Activated naive CD4-positive, alpha-beta T cell treated with anti-CD3 and anti-CD28 coated beads, Interleukin-2, amount 10 ng/mL, durations not matched to agents 7 days and 5 days (primary cell): ENCODE measurements around the gene OR6F1.
"Not testable (repeated sequence)": the region's sequence is repeated elsewhere in the genome, so short reads cannot be mapped to it uniquely, and the experiment has no call there.

Experiments
- CTCF ChIA-PET: fragments of 350-600 bp; sonication (Branson Sonifier 250); formaldehyde crosslinking; loops from one replicate; lab custom pipeline; 2021; ENCODE audit warnings: antibody characterized with exemption; lab: Charles Lee
- DNase-seq: peaks from one replicate; pipeline ENCODE4 v3.0.0-alpha.2; 2020
- H3K27ac Mint-ChIP-seq: one replicate; pipeline ENCODE4 v1.8.0; 2021; ENCODE audit warnings: mild to moderate bottlenecking, moderate library complexity, mixed read lengths
- H3K27me3 Mint-ChIP-seq: one replicate; pipeline ENCODE4 v1.8.0; 2021; ENCODE audit warnings: mild to moderate bottlenecking, mixed read lengths
- H3K36me3 Mint-ChIP-seq: one replicate; pipeline ENCODE4 v1.8.0; 2021; ENCODE audit warnings: mixed read lengths
- H3K4me1 Mint-ChIP-seq: one replicate; pipeline ENCODE4 v1.8.0; 2021; ENCODE audit warnings: mixed read lengths
- H3K4me3 Mint-ChIP-seq: one replicate; pipeline ENCODE4 v1.8.0; 2021; ENCODE audit warnings: mild to moderate bottlenecking, moderate library complexity, mixed read lengths
- H3K9me3 Mint-ChIP-seq: one replicate; pipeline ENCODE4 v1.8.0; 2021; ENCODE audit warnings: mixed read lengths

OR6F1 gene

DNA sequence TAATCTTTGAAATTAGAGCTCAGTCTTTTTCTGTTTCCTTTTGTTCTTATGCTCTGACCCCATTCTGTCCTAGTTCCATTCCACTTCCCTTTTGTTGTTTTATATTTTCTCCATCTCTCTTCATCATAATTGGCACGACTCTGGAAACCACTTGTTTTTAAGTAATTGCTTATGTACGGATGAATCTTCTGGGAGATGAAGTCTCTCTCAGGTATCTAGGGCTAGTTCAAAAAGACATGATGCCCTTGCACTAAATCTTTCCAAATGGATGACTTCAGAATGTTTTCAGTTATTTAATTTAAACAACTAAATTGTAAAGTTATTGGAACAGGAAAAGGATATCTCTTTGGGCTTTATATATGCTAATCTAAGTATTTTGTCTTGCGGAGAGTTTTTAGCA lies at the start of gene OR6F1:
OR6F1 (minus strand) TSS at position 101 of the 400 bp plus-strand sequence. CDS start 3,891 bp downstream, outside the sequence.
- Mint-ChIP-seq H3K4me3 (no peak within 1 kb of the TSS), H3K36me3 (no peaks in the 10 kb centered on the region), H3K4me1 (no peaks in the 10 kb centered on the region), H3K27me3 (no peaks in the 10 kb centered on the region), H3K27ac (no peak within 1 kb of the TSS), H3K9me3 (peaks cover 4% of the 10 kb centered on the region)
- DNase-seq, result no peak
- CTCF ChIA-PET, result no interaction called here

DNA sequence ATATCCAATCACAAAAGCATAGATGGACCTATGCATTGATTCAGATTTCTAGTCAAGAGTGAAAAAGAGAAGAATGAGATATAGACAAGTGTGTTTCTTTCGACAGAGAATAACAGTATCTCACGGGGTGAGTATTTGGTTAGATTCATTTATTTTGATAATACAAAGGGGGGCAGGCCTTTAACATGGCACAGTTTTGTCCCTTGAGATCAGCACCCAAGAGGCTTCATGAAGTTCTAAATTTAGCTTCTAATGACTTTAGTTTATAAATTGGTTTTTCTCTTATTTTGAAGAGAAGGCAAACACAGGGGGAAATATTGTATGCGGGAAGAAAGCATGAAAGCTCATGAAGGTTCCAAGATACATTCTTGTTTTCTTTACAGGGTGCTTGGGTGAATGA lies 44.0 kb upstream of the OR6F1 start, which contains the start of gene OR1C1:
OR1C1 (minus strand) TSS at position 101 of the 400 bp plus-strand sequence. CDS start 2,150 bp downstream, outside the sequence.
- H3K4me1 Mint-ChIP-seq, result no peaks in the 10 kb centered on the region
- H3K27ac Mint-ChIP-seq, result no peak within 1 kb of the TSS
- H3K27me3 Mint-ChIP-seq, result no peaks in the 10 kb centered on the region
- CTCF ChIA-PET, result no interaction called here
- peaks cover 2% of the 10 kb centered on the region for H3K9me3 Mint-ChIP-seq
- H3K4me3 Mint-ChIP-seq, result no peak within 1 kb of the TSS
- no peaks in the 10 kb centered on the region for H3K36me3 Mint-ChIP-seq
- DNase-seq, result no peak

- CTCF ChIA-PET, H3K27me3 Mint-ChIP-seq, H3K36me3 Mint-ChIP-seq, H3K4me1 Mint-ChIP-seq, H3K27ac Mint-ChIP-seq, H3K4me3 Mint-ChIP-seq, DNase-seq, H3K9me3 Mint-ChIP-seq: not testable (repeated sequence)
These were observed 37.9 kb upstream of the OR6F1 start for GRCh38 chr1:247754311-247754710.

- no peaks in the 10 kb centered on the region for H3K27me3 Mint-ChIP-seq
- no peaks in the 10 kb centered on the region for H3K4me1 Mint-ChIP-seq
- H3K36me3 Mint-ChIP-seq, result no peaks in the 10 kb centered on the region
- CTCF ChIA-PET, result no interaction called here
- peaks cover 2% of the 10 kb centered on the region for H3K9me3 Mint-ChIP-seq
- H3K27ac Mint-ChIP-seq, result no peak overlapping the region
- H3K4me3 Mint-ChIP-seq, result no peak overlapping the region
- DNase-seq, result no peak
These were observed 33.4 kb upstream of the OR6F1 start for GRCh38 chr1:247749870-247750269.

GRCh38 chr1:247748041-247748440 lies 31.6 kb upstream of the OR6F1 start, which contains the start of gene OR14A2:
OR14A2 (minus strand) TSS chr1:247748141.
- Mint-ChIP-seq H3K36me3 (no peaks in the 10 kb centered on the region), H3K9me3 (peaks cover 2% of the 10 kb centered on the region)

DNA sequence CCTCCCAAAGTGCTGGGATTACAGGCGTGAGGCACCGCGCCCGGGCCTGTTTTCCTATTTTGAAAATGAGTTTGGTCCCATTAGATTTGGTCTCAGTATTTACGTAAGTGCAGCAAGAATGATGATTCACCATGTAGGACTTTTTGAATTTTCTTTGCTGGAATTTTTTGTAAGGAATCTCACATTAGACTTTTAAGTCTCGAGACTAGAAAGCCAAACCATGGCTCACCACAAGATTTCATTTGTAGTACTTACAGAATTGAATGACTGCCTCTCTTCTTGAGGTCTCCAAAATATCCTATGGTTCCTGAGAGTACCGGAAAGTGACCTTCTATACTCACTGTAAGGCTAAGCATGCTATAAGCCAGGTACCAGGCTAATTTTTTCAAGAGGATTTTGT lies 31.2 kb upstream of the OR6F1 start:
- Mint-ChIP-seq H3K4me1 (no peaks in the 10 kb centered on the region), H3K27me3 (no peaks in the 10 kb centered on the region), H3K9me3 (peaks cover 2% of the 10 kb centered on the region), H3K4me3 (no peak overlapping the region), H3K36me3 (no peaks in the 10 kb centered on the region), H3K27ac (no peak overlapping the region)
- no peak for DNase-seq
- CTCF ChIA-PET, result no interaction called here

More at GRCh38 chr1:247748041-247748440, 31.6 kb upstream of the OR6F1 start, which contains the start of gene OR14A2:
- no peak for DNase-seq
- Mint-ChIP-seq H3K4me1 (no peaks in the 10 kb centered on the region), H3K27ac (no peak within 1 kb of the TSS), H3K27me3 (no peaks in the 10 kb centered on the region), H3K4me3 (no peak within 1 kb of the TSS)
- CTCF ChIA-PET, result no interaction called here

DNA sequence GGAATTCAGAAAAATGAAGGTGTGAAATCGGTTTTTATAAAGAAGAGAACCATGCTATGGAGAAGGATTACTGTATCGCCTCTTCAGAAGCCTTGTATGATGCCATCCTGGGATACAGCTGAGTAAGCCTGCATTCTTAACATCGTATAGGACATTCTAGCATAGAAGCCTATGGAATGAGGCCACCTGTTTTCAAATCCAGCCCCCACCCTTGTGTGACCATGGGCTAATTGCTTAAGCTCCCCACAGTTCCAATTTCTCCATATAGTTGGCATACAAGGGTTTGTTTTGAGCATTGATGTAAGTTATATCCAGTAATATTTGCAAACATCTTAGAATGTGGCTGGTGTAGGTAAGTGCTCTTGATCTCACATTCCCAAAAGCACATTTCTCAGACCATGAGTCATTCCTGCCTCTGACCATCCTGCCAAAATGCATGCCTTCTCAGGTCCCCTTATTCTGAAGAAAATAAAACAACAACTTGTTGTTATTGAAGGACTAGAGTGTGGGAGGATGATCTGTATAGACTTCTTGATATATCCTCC lies 30.0 kb upstream of the OR6F1 start:
- Mint-ChIP-seq H3K27ac (no peak overlapping the region), H3K4me1 (no peaks in the 10 kb centered on the region), H3K36me3 (no peaks in the 10 kb centered on the region), H3K4me3 (no peak overlapping the region), H3K27me3 (no peaks in the 10 kb centered on the region), H3K9me3 (no peaks in the 10 kb centered on the region)
- DNase-seq, result no peak
- CTCF ChIA-PET, result no interaction called here

GRCh38 chr1:247742215-247742760 lies 25.8 kb upstream of the OR6F1 start:
- CTCF ChIA-PET, H3K4me1 Mint-ChIP-seq, H3K9me3 Mint-ChIP-seq, H3K4me3 Mint-ChIP-seq, H3K27me3 Mint-ChIP-seq, DNase-seq, H3K36me3 Mint-ChIP-seq, H3K27ac Mint-ChIP-seq: not testable (repeated sequence)

- Mint-ChIP-seq H3K27ac (no peak overlapping the region), H3K27me3 (no peaks in the 10 kb centered on the region), H3K9me3 (no peaks in the 10 kb centered on the region), H3K36me3 (no peaks in the 10 kb centered on the region), H3K4me1 (no peaks in the 10 kb centered on the region), H3K4me3 (no peak overlapping the region)
- CTCF ChIA-PET, result no interaction called here
- no peak for DNase-seq
These were observed 25.3 kb upstream of the OR6F1 start for GRCh38 chr1:247741756-247742155.

GRCh38 chr1:247740721-247741120 lies 24.3 kb upstream of the OR6F1 start:
- Mint-ChIP-seq H3K36me3 (no peaks in the 10 kb centered on the region), H3K9me3 (no peaks in the 10 kb centered on the region), H3K4me1 (no peaks in the 10 kb centered on the region), H3K27me3 (no peaks in the 10 kb centered on the region), H3K4me3 (no peak overlapping the region), H3K27ac (no peak overlapping the region)
- no peak for DNase-seq
- CTCF ChIA-PET, result no interaction called here

DNA sequence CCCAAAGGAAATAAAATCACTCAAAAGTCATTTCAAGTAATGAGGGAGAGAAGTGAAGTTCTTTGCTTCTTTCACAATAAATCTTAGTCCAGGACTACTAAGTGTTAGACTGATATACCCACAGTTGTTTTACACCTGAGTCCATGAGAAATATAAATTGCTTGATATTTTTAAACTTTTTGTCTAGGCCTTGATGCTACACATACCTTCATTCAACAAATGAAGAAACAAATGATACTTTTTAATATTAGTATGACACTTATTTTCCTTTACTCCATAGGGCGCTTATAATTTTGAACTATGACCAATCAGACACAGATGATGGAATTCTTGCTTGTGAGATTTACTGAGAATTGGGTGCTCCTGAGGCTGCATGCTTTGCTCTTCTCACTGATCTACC lies 21.9 kb upstream of the OR6F1 start, which contains the start of gene OR14K1:
OR14K1 (plus strand) TSS at position 301 of the 400 bp plus-strand sequence; CDS start at position 301, 0 bp downstream.
- no peaks in the 10 kb centered on the region for H3K4me1 Mint-ChIP-seq
- H3K36me3 Mint-ChIP-seq, result no peaks in the 10 kb centered on the region
- no peaks in the 10 kb centered on the region for H3K27me3 Mint-ChIP-seq
- no peak within 1 kb of the TSS for H3K27ac Mint-ChIP-seq
- no peaks in the 10 kb centered on the region for H3K9me3 Mint-ChIP-seq
- DNase-seq, result no peak
- CTCF ChIA-PET, result no interaction called here
- no peak within 1 kb of the TSS for H3K4me3 Mint-ChIP-seq

DNA sequence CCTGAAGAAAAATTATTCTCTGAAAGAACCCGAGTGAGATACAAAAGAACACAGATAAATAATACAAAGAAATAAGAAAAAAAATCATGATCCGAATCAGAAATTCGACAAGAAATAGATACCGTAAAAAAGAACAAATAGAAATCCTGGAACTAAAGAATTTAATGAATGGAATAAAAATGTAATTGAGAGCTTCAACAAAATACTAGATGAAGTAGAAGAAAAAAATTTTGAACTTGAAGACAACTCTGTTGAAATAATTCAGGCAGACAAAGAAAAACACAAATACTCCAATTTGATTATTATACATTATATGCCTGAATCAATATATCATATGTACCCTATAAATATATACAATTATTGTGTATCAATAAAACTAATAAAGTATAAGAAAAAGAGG lies 4.8 kb upstream of the OR6F1 start:
- Mint-ChIP-seq H3K4me3 (no peak overlapping the region), H3K27ac (no peak overlapping the region), H3K36me3 (no peaks in the 10 kb centered on the region), H3K4me1 (no peaks in the 10 kb centered on the region), H3K27me3 (no peaks in the 10 kb centered on the region), H3K9me3 (peaks cover 4% of the 10 kb centered on the region)
- CTCF ChIA-PET, result no interaction called here
- no peak for DNase-seq

- H3K27me3 Mint-ChIP-seq, result no peaks in the 10 kb centered on the region
- no peaks in the 10 kb centered on the region for H3K4me1 Mint-ChIP-seq
- CTCF ChIA-PET, result no interaction called here
- no peak overlapping the region for H3K27ac Mint-ChIP-seq
- H3K36me3 Mint-ChIP-seq, result no peaks in the 10 kb centered on the region
- DNase-seq, result no peak
- peaks cover 3% of the 10 kb centered on the region for H3K9me3 Mint-ChIP-seq
- H3K4me3 Mint-ChIP-seq, result no peak overlapping the region
These were observed 2.7 kb downstream of the OR6F1 start for GRCh38 chr1:247713753-247714152.

DNA sequence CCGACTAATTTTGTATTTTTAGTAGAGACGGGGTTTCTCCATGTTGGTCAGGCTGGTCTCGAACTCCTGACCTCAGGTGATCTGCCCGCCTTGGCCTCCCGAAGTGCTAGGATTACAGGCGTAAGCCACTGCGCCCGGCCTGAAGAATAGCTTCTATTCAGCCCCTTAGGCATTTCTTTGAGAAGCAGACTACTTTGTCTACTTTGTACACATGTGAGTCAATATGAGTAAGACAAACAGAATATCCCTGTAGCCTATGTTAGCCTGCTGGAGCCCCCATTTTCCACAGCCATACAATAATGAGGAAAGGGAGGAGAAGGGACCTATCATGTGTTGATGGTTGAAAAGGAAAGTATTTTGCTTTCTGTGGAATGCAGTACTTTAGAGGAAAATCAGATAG lies 5.8 kb downstream of the OR6F1 start:
- CTCF ChIA-PET, DNase-seq, H3K4me1 Mint-ChIP-seq, H3K4me3 Mint-ChIP-seq, H3K27ac Mint-ChIP-seq, H3K27me3 Mint-ChIP-seq, H3K36me3 Mint-ChIP-seq, H3K9me3 Mint-ChIP-seq: not testable (repeated sequence)

GRCh38 chr1:247701338-247701737 lies 15.1 kb downstream of the OR6F1 start:
- Mint-ChIP-seq H3K4me1 (no peaks in the 10 kb centered on the region), H3K4me3 (no peak overlapping the region), H3K27ac (no peak overlapping the region), H3K9me3 (peaks cover 2% of the 10 kb centered on the region), H3K27me3 (no peaks in the 10 kb centered on the region), H3K36me3 (no peaks in the 10 kb centered on the region)
- no peak for DNase-seq
- CTCF ChIA-PET, result no interaction called here
